Putamen (tissue), 1 donor: ENCODE results near the gene IVL.
A peak's percentile ranks its signal among the peaks of the same experiment; 100 is the strongest.

ENCODE experiments used
- DNase-seq: peaks from one replicate; pipeline ENCODE4 v3.0.0-alpha.2; 2016; ENCODE audit warnings: low spot score

IVL gene

GRCh38 chr1:152886758-152887409, 21.5 kb upstream of the IVL start:
- no peak for DNase-seq

- DNase-seq: no peak
Measured at GRCh38 chr1:152888126-152888525, 20.2 kb upstream of the IVL start.

GRCh38 chr1:152899027-152899426, 9.3 kb upstream of the IVL start:
- DNase-seq: no peak

GRCh38 chr1:152899883-152900282, 8.5 kb upstream of the IVL start:
- DNase-seq: no peak

- no peak for DNase-seq
Measured at GRCh38 chr1:152901631-152902030, 6.7 kb upstream of the IVL start.

GRCh38 chr1:152902636-152903035, 5.7 kb upstream of the IVL start:
- no peak for DNase-seq

- no peak for DNase-seq
Measured at GRCh38 chr1:152904688-152905440, 3.5 kb upstream of the IVL start.

- DNase-seq: no peak
Measured at GRCh38 chr1:152906023-152906565, 2.3 kb upstream of the IVL start.

- DNase-seq: no peak
Measured at GRCh38 chr1:152909206-152909605, 860 bp downstream of the IVL start.

- DNase-seq: no peak
Measured at GRCh38 chr1:152912471-152912870, 4.1 kb downstream of the IVL start.

GRCh38 chr1:152912900-152913299, 4.6 kb downstream of the IVL start:
- no peak for DNase-seq

GRCh38 chr1:152917794-152918193, 9.4 kb downstream of the IVL start:
- peak; percentile 24 for DNase-seq

GRCh38 chr1:152919071-152919470, 10.7 kb downstream of the IVL start:
- DNase-seq: no peak

- no peak for DNase-seq
Measured at GRCh38 chr1:152924191-152924590, 15.8 kb downstream of the IVL start.

GRCh38 chr1:152926091-152926490, 17.7 kb downstream of the IVL start:
- no peak for DNase-seq

- DNase-seq: no peak
Measured at GRCh38 chr1:152928671-152929070, 20.3 kb downstream of the IVL start.

- no peak for DNase-seq
Measured at GRCh38 chr1:152932170-152932811, 23.9 kb downstream of the IVL start.

GRCh38 chr1:152933196-152933595, 24.9 kb downstream of the IVL start:
- DNase-seq: no peak

GRCh38 chr1:152940614-152941013, 32.3 kb downstream of the IVL start:
- no peak for DNase-seq

- DNase-seq: no peak
Measured at GRCh38 chr1:152941037-152941711, 32.8 kb downstream of the IVL start.

GRCh38 chr1:152942161-152942560, 33.8 kb downstream of the IVL start:
- DNase-seq: no peak

GRCh38 chr1:152946248-152946647, 37.9 kb downstream of the IVL start:
- no peak for DNase-seq
